Liver (tissue), 3 donors: Measurements from ENCODE around the gene TSSK2.

ENCODE experiments used
- CTCF ChIP-seq: fragments of 150-350 bp; IDR thresholded peaks from 2 replicates; pipeline ENCODE4 v1.5.1; 2017; ENCODE audit warnings: improper control_type of control experiment, low read depth, low read length; ENCODE audit not compliant: missing input control
- HNF4A ChIP-seq, 2 donors: conservative IDR thresholded peaks; 2 replicates each; pipeline ENCODE4 v1.6.1; 2016; ENCODE audit warnings: antibody characterized with exemption in 2 of 2, mild to moderate bottlenecking in 2 of 2
- REST ChIP-seq: IDR thresholded peaks from 2 replicates; pipeline ENCODE4 v1.6.1; 2016; ENCODE audit warnings: antibody characterized with exemption, mild to moderate bottlenecking
- YY1 ChIP-seq: IDR thresholded peaks from 2 replicates; pipeline ENCODE4 v1.6.1; 2016; ENCODE audit warnings: antibody characterized with exemption, mild to moderate bottlenecking
- ZBTB33 ChIP-seq: IDR thresholded peaks from 2 replicates; pipeline ENCODE4 v1.6.1; 2016; ENCODE audit warnings: antibody characterized with exemption
- donor health status: healthy.
- donor health status: healthy.

- TF ChIP-seq CTCF (no peak), YY1 (no peak), HNF4A (conservative IDR thresholded peaks at IDR 0.05) (no peak), REST (no peak), ZBTB33 (no peak)
Observed at GRCh38 chr22:19105456-19105855, 25.7 kb upstream of the TSSK2 start.
